ENCODE measurements around the gene PVR. TPM values are rescaled to one million over a fixed set of nuclear protein-coding genes. Genes with fewer than 3 reads are reported as not detected.
"Not testable (repeated sequence)": the region's sequence is repeated elsewhere in the genome, so short reads cannot be mapped to it uniquely, and the experiment has no call there.

The PVR gene
- total RNA-seq, 1 donor from 2014 or later = 26.5 TPM

- DNase-seq = no peak
Observed at GRCh38 chr19:44677019-44677811, 33.5 kb downstream of the PVR start.

DNA sequence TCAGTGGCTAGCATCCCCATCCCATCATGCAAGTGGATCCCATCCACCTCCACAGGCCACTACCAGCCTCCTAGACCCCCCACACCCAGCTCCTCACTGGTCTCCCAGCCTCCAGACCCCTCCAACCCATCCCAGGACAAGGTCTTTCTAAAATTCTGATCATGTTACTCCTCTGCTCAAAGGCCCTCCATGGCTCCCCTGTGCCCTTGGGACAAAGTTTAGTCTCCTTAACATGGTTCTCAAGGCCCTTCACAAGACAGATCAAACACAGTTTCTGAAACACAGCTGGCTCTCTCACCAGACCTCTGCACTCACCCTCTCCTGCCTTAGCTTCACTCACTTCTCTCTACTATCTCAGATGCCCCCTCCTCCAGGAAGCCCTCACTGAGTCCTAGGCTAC, 36.8 kb downstream of the PVR start:
- no peak for DNase-seq

- no peak for DNase-seq
Observed at GRCh38 chr19:44681992-44682790, 38.5 kb downstream of the PVR start.

DNA sequence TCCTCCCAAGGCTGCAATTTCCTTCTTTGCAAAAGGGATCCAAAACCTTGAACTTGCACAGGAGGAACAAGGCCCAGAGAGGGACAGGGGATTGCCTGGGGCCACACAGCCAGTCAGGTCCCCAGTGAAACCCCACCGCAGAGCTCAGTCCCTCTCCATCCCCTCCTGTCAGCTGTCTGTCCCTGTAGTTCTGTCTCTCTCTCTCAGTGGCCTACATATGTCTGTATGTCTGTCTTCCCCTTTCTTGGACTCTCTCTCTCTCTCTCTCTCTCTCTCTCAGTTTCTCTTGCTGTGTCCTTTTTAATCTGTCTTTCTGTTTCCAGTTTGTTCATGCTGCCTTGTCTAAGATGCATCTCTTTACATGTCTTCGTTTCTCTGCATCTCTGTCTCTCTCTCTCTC, 39.1 kb downstream of the PVR start:
- no peak for DNase-seq

DNA sequence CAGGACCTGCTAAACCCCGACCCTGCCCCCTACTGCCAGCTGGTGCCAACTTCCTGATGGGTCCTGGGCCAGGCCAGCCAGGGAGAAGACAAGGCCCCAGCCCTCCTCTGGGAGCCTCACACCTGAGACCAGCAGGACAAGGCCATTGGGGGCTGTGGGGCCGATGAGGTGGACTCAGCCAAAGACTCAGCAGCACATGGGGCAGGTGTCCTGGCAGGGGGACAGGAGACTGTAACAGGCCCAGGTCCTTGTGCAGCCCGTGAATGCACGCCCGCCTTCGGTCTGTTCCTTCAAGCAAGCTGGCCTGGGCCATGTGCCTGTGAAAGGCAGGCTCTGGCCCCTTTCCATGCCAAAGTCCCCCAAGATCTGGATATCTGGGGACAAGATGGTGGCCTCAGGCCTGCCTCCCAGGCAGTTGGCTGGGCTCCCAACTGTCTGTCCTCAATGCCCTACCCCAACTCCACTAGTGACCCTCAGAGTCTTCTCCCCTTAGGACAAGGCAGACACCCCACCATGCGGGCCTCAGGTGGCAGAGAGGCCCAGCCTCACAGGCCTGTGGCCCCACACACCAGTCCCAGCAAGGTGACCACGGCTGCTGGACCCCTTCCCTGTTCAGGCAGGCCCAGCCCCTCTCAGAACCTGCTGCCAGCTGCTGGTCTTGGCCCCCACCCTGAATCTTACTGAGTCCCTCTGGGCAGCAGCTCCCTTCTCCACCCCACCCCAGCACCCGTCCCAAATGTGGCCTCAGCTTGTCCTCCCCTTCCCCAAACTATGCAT, 39.9 kb downstream of the PVR start:
- DNase-seq = no peak

DNA sequence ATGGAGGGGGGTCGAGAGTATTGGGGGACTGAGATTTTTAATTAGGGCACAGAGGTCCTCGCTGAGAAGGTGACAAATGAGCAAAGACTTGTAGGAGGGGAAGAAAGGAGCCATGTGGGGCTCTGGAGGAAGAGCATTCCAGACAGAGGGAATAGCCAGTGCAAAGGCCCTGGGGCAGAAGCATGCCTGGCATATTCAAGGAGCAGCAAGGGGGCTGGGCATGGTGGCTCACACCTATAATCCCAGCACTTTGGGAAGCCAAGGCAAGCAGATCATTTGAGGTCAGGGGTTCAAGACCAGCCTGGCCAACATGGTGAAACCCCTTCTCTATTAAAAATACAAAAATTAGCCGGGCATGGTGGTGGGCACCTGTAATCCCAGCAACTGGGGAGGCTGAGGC, 40.7 kb downstream of the PVR start:
- DNase-seq = not testable (repeated sequence)

DNA sequence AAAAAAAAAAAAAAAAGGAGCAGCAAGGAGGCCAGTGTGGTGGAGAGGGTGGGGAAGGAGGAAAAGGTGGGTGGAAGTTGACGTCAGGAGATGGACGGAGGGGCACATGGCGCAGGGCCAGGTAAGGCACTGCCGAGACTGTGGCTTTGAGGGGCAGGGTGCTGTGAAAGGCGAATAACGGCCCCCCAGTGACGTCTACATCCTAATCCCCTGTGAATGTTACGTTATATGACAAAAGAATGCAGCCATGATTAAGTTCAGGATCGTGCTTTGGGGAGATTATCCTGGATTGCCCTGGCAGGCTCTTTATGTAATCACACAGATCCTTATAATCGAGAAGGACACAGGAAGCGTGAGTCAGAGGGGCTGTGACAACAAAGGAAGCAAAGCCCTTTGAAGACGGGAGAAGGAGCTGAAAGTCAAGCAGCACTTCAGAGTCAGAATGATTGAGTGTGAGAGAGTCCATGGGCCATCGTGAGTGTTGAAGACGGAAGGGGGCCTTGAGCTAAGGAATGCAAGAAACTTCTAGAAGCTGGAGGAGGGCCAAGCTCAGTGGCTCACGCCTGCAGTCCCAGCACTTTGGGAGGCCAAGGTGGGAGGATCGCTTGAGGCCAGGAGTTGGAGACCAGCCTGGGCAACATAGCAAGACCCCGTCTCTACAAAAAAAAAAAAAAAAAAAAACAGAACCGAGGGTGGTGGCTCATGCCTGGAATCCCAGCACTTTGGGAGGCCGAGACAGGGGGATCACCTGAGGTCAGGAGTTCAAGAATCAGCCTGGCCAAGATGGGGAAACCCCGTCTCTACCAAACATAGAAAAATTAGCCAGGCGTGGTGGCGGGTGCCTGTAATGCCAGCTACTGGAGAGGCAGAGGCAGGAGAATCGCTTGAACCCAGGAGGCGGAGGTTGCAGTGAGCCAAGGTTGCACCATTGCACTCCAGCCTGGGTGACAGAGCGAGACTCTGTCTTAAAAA, 41.5 kb downstream of the PVR start:
- no peak for DNase-seq

- no peak for DNase-seq
Observed at GRCh38 chr19:44685877-44686276, 42.2 kb downstream of the PVR start.

- no peak for DNase-seq
Observed at GRCh38 chr19:44686896-44687295, 43.2 kb downstream of the PVR start.

DNA sequence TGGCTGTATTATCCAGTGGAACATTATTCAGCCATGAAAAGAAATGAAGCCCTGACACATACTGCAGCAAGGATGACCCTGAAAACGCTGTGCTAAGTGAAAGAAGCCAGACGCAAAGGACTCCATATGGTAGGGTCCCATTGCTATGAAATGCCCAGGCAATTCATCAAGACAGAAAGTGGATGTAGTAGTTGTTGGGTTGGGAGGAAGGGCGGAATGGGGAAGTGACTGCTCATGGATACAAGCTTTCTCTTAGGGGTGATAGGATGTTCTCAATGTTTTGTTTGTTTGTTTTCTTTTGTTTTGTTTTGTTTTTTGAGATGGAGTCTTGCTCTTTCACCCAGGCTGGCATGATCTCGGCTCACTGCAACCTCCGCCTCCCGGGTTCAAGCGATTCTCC, 44.2 kb downstream of the PVR start:
- DNase-seq = no peak

- DNase-seq = peak; percentile 20
Observed at GRCh38 chr19:44689290-44690130, 45.8 kb downstream of the PVR start.

DNA sequence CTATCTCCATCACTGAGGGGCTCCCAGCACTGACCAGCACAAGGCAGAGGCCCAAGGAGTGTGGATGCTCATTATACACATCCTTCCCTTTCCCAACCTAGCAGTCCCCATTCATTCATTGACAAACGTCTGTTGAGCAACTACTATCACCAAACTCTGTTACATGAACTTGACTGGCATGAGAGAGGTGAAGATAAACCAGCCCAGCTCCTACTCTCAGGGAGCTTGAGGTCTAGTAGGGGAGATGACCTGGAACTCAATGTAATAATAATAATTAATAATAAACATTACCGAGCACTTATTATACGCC, 46.4 kb downstream of the PVR start:
- no peak for DNase-seq

DNA sequence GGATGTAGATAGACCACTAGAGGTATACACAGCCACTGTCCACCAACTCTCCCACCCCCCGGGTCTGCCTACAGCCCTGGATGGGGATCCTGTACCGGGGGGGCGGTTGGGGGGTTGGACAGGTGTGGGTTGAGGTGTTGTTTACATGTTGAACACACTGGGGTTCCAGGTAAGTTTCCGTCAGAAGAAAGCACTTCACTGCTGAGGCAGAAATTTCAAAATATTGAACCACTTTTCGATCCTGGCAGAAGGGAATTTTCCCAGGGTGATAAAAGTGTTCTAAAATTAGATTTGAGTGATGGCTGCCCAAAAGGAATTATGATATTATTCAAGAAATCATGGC, 48.6 kb downstream of the PVR start:
- DNase-seq = no peak

DNA sequence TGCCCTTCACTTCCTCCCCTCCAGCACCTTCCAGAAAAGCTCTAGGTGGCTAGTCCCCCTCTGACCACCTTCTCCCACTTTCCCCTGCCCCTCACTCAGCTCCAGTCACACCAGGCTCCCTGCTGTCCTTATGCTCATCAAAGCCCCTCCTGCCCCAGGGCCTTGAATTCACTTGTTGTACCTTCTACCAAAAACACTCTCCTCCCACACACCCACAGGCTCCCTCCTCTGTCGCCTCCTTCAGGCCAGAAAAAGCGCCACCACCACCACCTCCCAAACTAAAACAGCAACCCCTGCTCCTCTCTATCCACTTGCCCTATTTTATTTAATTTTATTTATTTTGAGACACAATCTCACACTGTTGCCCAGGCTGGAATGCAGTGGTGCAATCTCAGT, 50.5 kb downstream of the PVR start:
- no peak for DNase-seq

GRCh38 chr19:44696939-44697669, 53.4 kb downstream of the PVR start:
- no peak for DNase-seq

- no peak for DNase-seq
Observed at GRCh38 chr19:44697670-44698034, 53.9 kb downstream of the PVR start.

DNA sequence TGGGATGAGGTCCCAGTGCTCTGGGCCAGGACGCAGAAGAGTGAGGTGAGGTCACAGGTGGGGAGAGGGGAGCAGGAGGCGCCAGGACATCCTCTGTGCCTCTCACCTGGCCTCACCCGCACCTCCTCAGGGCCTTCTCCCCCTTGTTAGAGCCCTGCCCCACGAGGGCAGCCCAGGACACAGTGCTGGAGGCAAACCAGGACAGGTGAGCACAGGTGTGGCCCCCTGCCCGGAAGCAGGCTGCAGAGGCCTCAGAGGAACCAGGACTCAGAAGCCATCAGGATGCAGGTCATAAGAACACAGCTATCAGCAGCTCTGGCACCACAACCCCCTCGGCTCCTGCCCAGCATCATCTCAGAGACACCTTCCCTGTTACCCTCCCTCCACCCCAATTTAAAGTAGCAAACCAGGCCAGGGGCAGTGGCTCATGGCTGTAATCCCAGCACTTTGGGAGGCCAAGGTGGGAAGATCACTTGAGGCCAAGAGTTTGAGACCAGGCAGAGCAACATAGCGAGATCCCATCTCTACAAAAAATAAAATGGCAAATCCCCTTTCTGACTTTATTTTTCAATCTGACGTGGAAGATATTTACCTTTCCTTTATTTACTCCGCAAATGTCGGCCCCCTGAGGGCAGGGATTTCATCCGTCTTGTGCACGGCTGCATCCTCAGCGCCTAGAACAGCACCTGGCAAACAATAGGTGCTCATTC, 54.9 kb downstream of the PVR start, which contains the start of gene CEACAM16:
Gene CEACAM16 (plus strand): TSS at position 660 of the 710 bp plus-strand sequence. CDS start 2,306 bp downstream, outside the sequence.
- no peak for DNase-seq

DNA sequence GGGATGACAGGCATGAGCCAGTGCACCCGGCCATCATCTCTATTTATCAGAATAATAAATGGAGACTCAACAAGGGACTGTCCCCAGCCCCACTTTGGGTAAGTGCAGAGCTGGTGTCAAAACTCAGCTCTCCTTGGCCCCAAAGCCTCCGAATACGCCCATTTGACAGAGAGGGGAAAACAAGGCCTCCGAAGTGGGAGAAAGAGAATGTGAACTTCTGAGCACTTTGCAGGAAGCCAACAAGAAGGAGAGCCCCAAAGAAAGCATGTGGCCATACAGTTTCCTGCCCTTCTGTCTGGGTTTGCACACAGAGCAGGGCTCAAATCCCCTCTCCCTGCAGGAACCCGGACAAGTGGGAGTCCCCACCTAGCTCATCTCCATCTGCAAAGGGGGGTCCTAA, 56.8 kb downstream of the PVR start:
- DNase-seq = no peak

- DNase-seq = no peak
Observed at GRCh38 chr19:44701228-44701627, 57.5 kb downstream of the PVR start.

Data from occipital lobe (tissue), 2 donors.